Measurements from ENCODE around the gene ARR3. TPM values are rescaled to one million over a fixed set of nuclear protein-coding genes. Genes with fewer than 3 reads are reported as not detected.

ARR3 gene
- total RNA-seq, 1 donor from 2014 or later, result not detected

DNA sequence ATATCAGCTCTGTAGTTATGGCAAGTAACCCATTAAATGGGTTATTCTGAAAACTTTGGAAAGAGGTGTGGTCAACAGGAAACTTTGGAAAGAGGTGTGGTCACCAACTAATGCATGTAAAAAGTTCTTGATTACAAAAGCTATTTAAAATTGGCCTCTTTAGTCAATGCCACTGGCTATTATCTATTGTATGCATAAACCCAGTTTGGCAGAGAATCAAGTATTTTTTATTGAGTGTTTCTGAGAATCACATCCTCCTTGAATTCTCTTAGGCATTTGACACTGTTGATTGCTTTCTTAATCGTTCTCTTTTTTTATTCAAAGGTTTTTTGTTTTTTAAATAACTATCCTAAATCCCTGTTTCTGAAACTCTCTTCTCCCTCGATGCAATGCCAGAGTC lies 15.6 kb upstream of the ARR3 start:
- H3K4me1 Mint-ChIP-seq, result no peaks in the 10 kb centered on the region
- TF ChIP-seq, protein P1, sequence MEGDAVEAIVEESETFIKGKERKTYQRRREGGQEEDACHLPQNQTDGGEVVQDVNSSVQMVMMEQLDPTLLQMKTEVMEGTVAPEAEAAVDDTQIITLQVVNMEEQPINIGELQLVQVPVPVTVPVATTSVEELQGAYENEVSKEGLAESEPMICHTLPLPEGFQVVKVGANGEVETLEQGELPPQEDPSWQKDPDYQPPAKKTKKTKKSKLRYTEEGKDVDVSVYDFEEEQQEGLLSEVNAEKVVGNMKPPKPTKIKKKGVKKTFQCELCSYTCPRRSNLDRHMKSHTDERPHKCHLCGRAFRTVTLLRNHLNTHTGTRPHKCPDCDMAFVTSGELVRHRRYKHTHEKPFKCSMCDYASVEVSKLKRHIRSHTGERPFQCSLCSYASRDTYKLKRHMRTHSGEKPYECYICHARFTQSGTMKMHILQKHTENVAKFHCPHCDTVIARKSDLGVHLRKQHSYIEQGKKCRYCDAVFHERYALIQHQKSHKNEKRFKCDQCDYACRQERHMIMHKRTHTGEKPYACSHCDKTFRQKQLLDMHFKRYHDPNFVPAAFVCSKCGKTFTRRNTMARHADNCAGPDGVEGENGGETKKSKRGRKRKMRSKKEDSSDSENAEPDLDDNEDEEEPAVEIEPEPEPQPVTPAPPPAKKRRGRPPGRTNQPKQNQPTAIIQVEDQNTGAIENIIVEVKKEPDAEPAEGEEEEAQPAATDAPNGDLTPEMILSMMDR (IDR thresholded peaks at IDR 0.05), result no peak
- no peak overlapping the region for H3K27ac Mint-ChIP-seq
- H3K36me3 Mint-ChIP-seq (ENCODE audit: low read depth), result no peaks in the 10 kb centered on the region
- ChIA-PET CTCF (no interaction called here), POLR2A (no interaction called here)
- H3K4me3 Mint-ChIP-seq, result no peak overlapping the region
- intact Hi-C loops (cut with micrococcal nuclease), result no loop called here
- no peaks in the 10 kb centered on the region for H3K9me3 Mint-ChIP-seq
- ATAC-seq (ENCODE audit: low read depth) (no peak), DNase-seq (no peak)
- no peaks in the 10 kb centered on the region for H3K27me3 Mint-ChIP-seq

DNA sequence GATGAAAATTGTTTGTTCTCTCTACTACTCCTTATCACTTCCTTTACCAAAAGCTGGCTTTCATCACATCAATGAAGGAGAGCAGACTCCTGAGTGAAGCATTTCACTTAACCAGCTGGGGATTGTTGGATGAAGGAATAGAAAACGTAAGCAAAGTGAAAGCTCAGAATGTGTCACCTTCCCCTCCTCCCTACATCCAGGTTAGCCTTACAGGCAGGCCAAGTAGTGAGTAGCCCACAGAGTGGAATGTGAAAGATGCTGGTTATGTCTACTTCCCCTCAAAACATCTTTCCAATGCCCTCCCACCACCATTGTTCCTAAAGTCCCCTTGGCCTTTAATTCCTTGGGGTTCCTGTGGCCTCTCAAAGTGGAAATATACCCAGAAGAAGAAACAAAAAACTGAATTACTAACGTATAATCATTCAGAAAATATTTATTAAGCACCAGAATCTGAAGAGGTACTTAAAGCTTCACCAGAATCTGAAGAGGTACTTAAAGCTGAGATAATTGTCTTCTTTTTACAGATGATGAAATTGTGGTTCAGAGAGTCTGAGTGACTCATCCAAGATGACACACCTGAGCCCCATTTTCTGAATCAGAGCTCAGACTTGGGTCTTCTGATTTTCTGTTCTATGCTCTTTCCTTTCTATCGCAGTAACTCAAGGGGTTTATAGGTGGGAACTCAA lies 14.6 kb upstream of the ARR3 start:
- TF ChIP-seq, protein P1 (IDR thresholded peaks at IDR 0.05), result no peak
- DNase-seq (no peak), ATAC-seq (ENCODE audit: low read depth) (no peak)
- no peaks in the 10 kb centered on the region for H3K27me3 Mint-ChIP-seq
- H3K4me3 Mint-ChIP-seq, result no peak overlapping the region
- ChIA-PET POLR2A (no interaction called here), CTCF (no interaction called here)
- H3K4me1 Mint-ChIP-seq, result no peaks in the 10 kb centered on the region
- intact Hi-C loops (cut with micrococcal nuclease), result no loop called here
- H3K9me3 Mint-ChIP-seq, result no peaks in the 10 kb centered on the region
- no peaks in the 10 kb centered on the region for H3K36me3 Mint-ChIP-seq (ENCODE audit: low read depth)
- H3K27ac Mint-ChIP-seq, result no peak overlapping the region

DNA sequence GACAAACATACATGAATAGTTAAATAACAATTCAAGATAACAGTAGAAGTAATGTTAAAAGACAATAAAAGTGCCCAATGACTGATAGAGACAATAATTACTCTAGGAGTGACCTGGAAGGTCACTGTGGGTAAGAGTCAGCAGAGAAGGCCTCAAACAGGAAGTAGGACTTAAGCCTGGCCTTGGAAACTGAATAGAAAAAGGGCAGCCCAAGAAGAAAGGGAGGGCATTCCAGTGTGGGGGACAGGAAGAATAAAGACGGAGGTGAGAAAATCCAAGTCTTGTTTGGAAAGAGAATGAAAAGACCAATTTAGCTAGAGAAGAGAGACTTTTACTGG lies 14.1 kb upstream of the ARR3 start:
- DNase-seq (no peak), ATAC-seq (ENCODE audit: low read depth) (no peak)
- Mint-ChIP-seq H3K36me3 (ENCODE audit: low read depth) (no peaks in the 10 kb centered on the region), H3K27me3 (no peaks in the 10 kb centered on the region), H3K4me3 (no peak overlapping the region), H3K27ac (no peak overlapping the region), H3K4me1 (no peaks in the 10 kb centered on the region), H3K9me3 (no peaks in the 10 kb centered on the region)
- intact Hi-C loops (cut with micrococcal nuclease), result no loop called here
- TF ChIP-seq, protein P1 (IDR thresholded peaks at IDR 0.05), result no peak
- ChIA-PET CTCF (no interaction called here), POLR2A (no interaction called here)

DNA sequence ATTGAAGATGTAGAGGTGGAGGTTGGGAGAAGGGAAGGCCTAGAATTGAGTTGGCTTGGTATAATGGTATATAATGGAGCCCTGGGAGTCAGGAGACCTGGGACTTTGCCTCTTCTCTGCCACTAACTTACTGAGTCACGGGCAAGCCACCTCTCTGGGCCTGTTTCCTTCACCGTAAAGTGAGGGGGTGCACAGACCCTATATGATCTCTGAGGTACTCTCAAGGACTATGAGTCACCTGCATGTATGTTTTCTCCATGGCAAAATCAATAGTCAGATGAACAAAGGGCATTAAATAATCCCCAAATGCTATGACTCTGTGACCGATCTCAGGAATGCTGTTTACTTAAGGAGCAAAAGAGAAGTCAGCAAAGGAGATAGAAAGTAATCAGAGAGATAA lies 13.2 kb upstream of the ARR3 start:
- Mint-ChIP-seq H3K27ac (no peak overlapping the region), H3K4me3 (no peak overlapping the region), H3K36me3 (ENCODE audit: low read depth) (no peaks in the 10 kb centered on the region), H3K4me1 (no peaks in the 10 kb centered on the region), H3K9me3 (no peaks in the 10 kb centered on the region), H3K27me3 (no peaks in the 10 kb centered on the region)
- intact Hi-C loops (cut with micrococcal nuclease), result no loop called here
- ATAC-seq (ENCODE audit: low read depth) (no peak), DNase-seq (no peak)
- TF ChIP-seq, protein P1 (IDR thresholded peaks at IDR 0.05), result no peak
- ChIA-PET POLR2A (no interaction called here), CTCF (no interaction called here)

DNA sequence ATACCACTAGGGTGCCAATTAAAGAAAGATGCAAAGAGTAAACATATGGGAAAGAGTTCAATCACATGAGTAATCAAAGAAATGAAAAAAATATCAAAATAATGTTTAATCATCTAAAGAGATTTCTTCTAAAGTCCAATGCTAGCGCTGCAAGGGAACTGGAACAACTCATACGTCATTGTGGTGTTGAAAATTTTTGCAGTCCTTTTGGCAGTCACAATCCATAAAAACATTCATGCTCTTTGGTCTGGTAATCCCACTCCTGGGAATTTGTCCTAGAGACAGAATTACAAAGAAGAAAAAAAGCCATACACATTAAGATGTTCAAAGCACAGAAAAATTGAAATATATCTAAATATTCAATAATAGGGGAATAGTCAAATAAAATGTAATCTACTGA lies 12.7 kb upstream of the ARR3 start:
- H3K36me3 Mint-ChIP-seq (ENCODE audit: low read depth), result no peaks in the 10 kb centered on the region
- no peaks in the 10 kb centered on the region for H3K4me1 Mint-ChIP-seq
- H3K9me3 Mint-ChIP-seq, result no peaks in the 10 kb centered on the region
- ATAC-seq (ENCODE audit: low read depth) (no peak), DNase-seq (no peak)
- intact Hi-C loops (cut with micrococcal nuclease), result no loop called here
- H3K27ac Mint-ChIP-seq, result no peak overlapping the region
- CTCF ChIA-PET, result no interaction called here
- POLR2A ChIA-PET, result no interaction called here
- no peaks in the 10 kb centered on the region for H3K27me3 Mint-ChIP-seq
- TF ChIP-seq, protein P1 (IDR thresholded peaks at IDR 0.05), result no peak
- H3K4me3 Mint-ChIP-seq, result no peak overlapping the region
